Raji (cell line): Measurements from ENCODE around the gene HDAC7.

ENCODE experiments used
- POLR2A ChIP-seq: IDR thresholded peaks from 2 replicates; pipeline ENCODE4 v1.6.1; 2011; ENCODE audit warnings: low read depth, low read length, control low read depth; ENCODE audit not compliant: insufficient read depth

HDAC7 gene

DNA sequence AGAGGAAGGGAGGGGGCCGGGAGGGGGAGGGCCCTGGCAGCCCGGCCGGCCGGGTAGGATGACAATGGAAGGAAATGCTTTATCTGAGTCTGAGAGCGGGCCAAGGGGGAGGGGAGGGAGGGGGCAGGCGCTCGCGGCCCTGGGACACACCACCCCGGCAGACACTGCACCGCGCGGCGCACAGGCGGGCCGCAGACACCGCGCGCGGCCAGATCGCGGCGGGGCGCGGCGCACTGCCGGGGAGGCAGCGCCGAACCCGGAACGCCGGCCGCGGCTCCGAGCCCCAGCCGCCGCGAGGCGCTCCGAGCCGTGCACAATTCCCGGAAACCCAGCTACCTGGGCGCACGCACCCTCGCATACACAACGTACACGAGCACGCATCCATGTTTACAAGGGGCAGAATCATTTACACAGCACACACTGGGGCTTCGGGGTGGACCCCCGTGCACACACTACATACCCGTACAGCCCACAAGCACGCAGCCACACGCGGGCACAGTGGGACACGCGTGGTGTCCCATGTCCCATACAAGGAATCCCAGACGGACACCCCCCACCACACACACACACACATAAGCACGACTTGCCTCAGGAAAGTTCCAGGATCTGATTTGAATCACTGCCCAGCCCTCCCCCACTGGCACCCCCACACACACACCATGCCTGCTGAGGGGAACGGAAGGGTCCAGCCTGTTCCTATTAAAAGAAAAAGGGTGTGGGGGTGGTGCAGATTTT lies at the start of gene HDAC7:
Gene HDAC7 (minus strand): TSS at position 8 of the 735 bp plus-strand sequence. CDS start 118 bp downstream, outside the sequence.
- TF ChIP-seq POLR2A = peak; percentile 77

DNA sequence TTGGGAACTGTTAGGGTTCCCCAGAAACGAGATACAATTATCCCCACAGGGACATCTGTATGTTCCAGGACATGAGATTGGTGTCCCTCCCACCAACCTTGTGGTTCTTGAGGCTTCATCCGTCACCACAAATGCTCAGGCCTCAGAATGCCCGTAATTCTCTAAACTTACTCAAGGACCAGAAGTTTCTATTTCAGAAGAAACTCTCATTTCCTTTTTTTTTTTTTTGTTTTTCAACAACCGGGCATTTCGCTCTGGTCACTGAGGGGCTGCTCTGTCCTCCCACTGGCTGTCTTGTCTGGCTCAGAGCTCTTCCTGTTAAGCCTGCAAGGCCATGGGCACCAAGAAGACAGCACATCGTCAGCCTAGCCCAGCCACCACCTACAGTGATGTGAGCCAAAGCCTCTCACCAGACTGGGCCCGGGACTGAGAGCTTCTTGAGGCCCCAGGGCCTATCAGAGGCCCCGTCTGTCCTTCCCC lies 48.9 kb upstream of the HDAC7 start:
- TF ChIP-seq POLR2A = no peak

DNA sequence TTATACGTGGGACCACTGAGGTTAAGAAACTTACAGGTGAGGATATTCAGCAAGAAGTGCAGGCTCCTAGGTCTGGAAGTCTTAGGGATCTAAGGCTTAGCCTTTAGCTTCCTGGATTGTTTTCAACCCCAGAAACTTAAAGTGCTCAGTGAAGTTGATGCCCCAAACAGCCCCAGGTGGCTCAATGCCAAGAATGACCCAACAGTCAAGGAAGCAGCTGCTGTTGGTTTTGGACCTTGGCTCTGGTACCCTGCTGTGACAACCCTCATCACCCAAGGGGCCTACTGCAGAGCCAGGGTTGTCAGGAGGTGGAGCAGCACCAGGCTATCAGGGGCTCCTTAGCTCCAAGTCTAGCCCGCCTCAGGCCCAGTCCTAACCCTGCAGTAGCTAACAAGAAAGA lies 48.3 kb upstream of the HDAC7 start:
- TF ChIP-seq POLR2A = no peak

DNA sequence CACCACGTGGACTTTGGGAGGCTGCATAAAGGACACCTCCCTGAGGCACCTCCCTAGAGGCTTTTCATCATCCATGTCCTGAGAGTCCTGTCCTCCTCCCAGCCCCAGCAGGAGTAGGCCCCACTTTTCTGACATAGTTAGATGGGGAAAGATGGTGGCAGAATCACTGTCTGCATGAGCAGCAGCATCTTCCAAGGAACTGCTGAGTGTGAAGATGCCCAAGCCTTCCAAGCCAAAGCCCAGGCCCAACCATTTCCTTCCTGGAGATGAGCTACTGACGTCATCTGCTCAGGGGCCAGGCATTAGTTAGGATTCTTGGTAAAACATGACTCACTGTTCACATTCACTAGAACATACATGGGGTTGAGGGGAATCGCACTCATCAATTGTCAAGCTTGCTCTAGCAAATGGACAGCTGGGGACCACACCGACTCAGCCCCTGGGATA lies 47.8 kb upstream of the HDAC7 start:
- TF ChIP-seq POLR2A = no peak

DNA sequence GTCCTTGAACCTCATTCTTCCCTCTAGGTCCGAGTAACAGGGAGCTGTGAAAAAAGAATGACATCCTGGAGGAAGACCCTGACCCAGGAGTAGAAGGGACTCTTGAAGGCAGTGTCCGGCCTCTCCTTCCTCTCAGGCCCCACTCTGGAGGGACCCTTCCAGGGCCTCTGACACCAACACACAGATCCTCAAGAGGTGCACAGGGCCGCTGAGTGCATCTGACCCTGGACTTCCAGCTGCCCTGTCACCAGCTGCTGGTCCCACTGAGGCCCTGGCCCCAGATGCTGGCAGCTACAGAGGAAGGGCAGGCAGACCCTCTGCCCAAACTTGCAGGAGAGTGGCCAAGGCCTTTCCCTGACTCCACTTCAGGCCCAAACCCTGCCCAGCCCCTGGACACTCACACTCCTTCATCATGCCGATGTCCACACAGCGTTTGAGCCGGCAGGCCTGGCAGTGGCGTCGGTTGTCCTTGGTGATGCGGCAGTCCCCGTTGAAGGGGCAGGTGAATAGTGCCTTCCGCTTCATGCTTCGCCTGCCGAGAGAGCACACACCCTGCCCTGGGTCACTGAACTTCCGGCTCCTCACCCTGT lies 45.0 kb upstream of the HDAC7 start:
- TF ChIP-seq POLR2A = no peak

DNA sequence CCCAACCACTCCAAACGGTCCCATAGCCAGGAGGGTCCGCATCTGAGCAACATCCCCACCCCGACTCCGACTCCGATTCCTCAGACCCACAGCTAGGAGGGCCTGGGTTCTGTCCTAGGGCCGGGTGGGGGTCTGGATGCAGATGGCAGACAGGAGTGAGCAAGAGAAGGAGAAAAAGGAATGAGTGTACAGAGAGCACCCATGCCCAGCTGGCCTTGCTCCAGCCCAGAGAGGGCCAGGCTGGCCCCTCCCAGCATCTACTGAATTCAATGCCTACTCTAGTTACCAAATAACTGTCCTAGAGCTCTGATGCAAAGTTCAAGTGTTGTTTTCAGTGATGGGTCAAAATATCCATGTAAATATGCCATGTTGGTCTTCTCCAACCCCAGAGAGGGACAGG lies 44.3 kb upstream of the HDAC7 start:
- TF ChIP-seq POLR2A = no peak

DNA sequence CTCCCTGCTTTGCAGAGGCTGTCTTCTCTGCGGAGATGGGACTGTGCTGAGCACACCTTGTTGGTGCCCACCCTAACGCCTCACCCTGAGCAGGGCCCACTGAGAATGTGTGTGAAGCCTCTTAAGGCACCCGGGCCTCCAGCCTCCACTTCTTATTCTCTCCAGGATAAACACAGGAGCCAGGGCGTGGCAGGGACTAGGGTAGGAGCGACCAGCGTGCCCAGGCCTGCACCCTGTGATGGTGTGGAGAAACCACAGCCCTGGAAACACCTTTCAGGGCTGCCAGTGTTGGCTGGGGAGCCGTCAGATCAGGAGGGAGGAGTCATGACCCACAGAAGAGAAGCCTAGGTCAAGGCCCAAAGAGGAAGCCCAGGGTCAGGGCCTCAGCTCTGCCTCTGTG lies 43.8 kb upstream of the HDAC7 start:
- TF ChIP-seq POLR2A = no peak

- no peak for TF ChIP-seq POLR2A
Measured at GRCh38 chr12:47862881-47863280, 43.2 kb upstream of the HDAC7 start.

DNA sequence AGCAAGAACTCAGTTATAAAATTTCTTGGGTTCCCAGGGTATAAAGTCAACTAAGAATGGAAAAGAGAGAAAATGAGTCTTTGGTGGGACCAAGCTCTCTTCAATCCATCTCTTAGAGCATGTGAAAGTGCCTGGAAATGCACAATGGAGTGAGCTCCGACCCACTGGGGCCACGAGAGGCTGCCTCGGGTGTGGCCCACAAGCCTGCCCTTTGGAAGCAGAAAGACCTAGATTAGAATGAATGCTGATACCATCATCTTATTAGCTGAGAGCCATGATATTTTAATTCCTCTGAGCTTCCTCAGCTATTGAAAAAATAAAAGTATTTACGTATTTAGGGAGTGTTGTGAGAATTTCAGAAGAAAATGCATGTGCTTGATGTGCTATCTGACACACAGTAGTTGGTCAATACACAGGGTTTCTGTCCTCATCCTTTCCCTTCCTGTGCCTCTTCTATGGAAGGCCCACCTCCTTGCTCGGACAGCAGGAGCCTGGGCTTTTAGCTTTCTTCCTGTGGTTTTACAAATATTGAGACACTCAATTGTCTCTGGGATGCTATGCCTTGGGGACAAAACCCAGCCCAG lies 42.6 kb upstream of the HDAC7 start:
- TF ChIP-seq POLR2A = no peak

GRCh38 chr12:47860873-47861272 lies 41.2 kb upstream of the HDAC7 start:
- TF ChIP-seq POLR2A = no peak

DNA sequence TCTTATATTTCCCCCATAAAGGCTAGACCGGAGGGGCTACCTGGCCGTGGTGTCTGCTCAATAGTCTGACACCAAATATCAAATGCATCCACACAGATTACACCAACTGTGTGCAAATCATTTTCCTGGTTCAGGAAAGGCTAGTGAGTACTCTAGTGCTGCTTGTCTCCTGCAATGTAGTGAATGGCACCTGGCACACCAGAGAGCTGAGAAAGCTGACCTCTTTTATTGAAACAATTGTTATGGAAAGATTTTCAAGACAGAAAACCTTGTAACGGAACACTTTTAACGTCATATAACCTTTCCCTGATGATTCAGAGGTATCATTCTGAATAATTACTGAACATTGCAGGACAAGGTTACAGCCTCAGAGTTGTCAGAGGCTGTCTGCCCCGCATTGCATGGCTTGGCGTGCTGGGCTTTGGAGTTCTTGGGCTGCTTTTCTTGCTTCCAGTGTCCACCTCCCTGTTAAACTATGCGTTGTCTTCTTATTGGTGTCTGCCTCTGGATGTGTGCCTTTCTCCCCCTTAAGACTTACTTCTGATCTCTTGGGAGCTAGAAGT lies 40.7 kb upstream of the HDAC7 start:
- no peak for TF ChIP-seq POLR2A

DNA sequence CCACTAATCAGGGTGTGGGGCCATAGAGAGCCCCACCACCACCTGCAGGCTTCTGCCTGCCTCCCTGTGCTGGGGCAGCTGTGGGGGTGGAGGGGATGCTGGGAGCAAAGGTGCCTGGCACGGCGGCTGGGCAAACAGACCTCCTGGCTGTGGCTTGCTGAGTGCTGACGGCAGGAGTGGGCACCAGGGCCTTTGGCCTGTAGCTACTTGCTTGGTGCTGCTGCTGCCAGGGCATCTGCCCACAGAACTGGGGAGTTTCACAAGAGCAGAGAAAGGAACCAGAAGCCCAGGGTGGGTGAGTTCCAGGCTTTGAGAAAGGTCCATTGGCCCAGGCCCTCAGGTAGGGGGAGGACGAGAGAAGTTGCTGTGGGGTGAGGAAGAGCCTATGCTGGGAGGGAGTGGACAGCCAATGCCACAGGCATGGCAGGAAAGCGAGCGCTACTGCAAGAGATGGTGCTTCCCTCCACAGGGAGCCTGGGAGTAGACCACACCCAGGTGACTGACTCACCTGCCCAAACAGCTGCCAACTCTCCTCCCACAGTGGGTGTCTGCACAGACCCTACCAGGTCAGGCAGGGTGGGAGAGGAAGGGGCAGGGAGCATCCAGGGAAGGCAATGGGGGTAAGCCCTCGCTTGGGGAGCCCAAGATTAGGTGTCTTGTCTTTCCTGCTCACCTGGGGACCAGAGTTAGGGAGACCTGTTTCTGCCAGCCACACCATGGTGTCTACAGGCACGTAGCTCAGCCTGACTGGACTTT lies 39.0 kb upstream of the HDAC7 start:
- TF ChIP-seq POLR2A = no peak

GRCh38 chr12:47856721-47857575 lies 37.2 kb upstream of the HDAC7 start:
- TF ChIP-seq POLR2A = no peak

- TF ChIP-seq POLR2A = no peak
Measured at GRCh38 chr12:47856094-47856493, 36.4 kb upstream of the HDAC7 start.

DNA sequence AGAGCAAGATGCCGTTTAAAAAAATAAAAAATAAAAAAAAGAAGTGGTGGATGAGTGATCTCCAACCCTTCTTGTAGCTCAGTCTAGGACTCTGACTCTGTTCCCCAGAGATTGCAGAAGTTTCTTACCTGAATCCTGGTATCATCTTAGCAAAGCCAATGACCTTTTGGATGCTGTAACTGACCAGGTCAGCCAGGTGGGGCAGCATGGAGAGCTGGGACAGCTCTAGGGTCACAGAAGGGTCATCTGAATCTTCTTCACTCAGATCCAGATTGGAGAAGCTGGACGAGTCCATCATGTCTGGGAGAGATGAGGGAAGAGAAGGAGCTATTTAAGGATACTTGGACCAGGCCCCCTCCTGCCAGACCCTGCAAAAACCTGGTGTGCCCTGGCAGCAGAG lies 35.8 kb upstream of the HDAC7 start:
- TF ChIP-seq POLR2A = no peak

GRCh38 chr12:47854531-47854930 lies 34.8 kb upstream of the HDAC7 start:
- no peak for TF ChIP-seq POLR2A
